Lower leg skin (tissue), 4 donors: Measurements from ENCODE around the gene GLS. TPM values are rescaled to one million over a fixed set of nuclear protein-coding genes. Genes with fewer than 3 reads are reported as not detected.

Experiments used
- DNase-seq, 2 donors: peaks; one replicate each; pipeline ENCODE4 v3.0.0-alpha.2; 2019; ENCODE audit warnings: low spot score in 2 of 2
- H3K4me3 ChIP-seq: fragments of 200-600 bp; sonication (generic); 2 replicates; pipeline ENCODE4 v1.5.1; 2017; ENCODE audit warnings: mild to moderate bottlenecking, low read depth; ENCODE audit not compliant: poor library complexity, severe bottlenecking
- CTCF ChIP-seq, 3 donors: fragments of 450-650 bp; IDR thresholded peaks; one replicate each; pipeline ENCODE4 v1.5.1; 2016; ENCODE audit warnings: antibody characterized with exemption in 3 of 3, mild to moderate bottlenecking in 3 of 3, moderate library complexity in 2 of 3
- POLR2A ChIP-seq, 2 donors: fragments of 450-650 bp; IDR thresholded peaks; one replicate each; pipeline ENCODE4 v1.6.1; 2016 to 2017; ENCODE audit warnings: antibody characterized with exemption in 2 of 2, mild to moderate bottlenecking in 1 of 2, moderate library complexity in 1 of 2
- WGBS, 2 donors: methylation state at CpG; one replicate each; pipeline ENCODE4 v1.1.5; 2018; 5-methylcytosine and 5-hydroxymethylcytosine counted together
- intact Hi-C: fragments of 100-400 bp; cut with DNase I; formaldehyde crosslinking; loops from one replicate; pipeline ENCODE4 v1.15.0; 2023; ENCODE audit warnings: low total_unique reads
- total RNA-seq, 4 donors: library from RNA; depleted of rRNA; stranded (reverse); fragments of >200 nt; gene quantifications; one replicate each; pipeline ENCODE4 v1.1.0, GENCODE V29; 2016

Gene GLS
- total RNA-seq, 4 donors from 2014 or later = 55.3 to 86.2 (median 67.6) TPM

GRCh38 chr2:190853531-190854383 lies 26.9 kb upstream of the GLS start:
- intact Hi-C loops = no loop called here
- 33 to 40% methylated on average over 2 of the region's 2 CpGs for WGBS, 2 donors

DNA sequence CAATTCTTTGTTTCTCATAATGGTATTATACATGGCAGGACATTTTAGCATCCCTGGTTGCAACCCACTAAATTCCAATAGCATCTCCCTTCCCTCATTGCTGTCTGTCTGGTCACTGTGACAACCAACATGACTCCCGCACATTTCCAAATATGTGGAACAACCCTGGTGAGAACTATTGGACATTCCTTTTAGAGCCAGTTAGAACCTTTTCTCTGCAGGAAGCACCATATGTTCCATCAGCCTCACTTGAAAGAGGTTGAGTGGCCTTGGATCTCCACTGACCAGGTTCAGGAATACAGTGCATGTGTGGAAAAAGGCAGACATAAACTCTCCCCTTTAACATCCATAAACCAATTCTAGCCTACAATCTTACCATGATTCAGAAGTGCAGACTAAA lies 25.9 kb upstream of the GLS start:
- no peak overlapping the region for H3K4me3 ChIP-seq
- WGBS, 2 donors = 96 to 97% methylated on average over 1 of the region's 1 CpG
- intact Hi-C loops = no loop called here
- TF ChIP-seq CTCF (IDR thresholded peaks at IDR 0.05) (no peak), POLR2A (IDR thresholded peaks at IDR 0.05) (no peak)
- DNase-seq = no peak

More at GRCh38 chr2:190853531-190854383, 26.9 kb upstream of the GLS start:
- DNase-seq = no peak
- H3K4me3 ChIP-seq = no peak overlapping the region
- TF ChIP-seq CTCF (IDR thresholded peaks at IDR 0.05) (no peak), POLR2A (IDR thresholded peaks at IDR 0.05) (no peak)

DNA sequence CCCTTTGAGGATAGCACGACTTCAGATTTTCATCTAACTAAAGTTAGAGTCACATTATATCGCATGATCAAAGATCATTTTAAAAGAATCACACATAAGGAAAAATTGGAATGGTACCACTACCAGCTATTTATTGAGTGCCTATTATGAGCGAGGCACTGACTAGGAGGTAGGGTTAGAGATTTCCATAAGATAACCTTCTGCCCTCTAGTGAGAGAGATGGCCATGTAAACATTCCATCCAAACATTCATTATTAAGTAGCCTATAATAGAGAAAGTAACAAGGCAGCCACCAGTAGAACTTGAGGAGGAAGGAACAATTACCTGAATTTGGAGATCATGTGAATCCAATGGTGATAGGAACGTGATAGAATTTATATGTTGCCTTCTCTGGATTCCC lies 25.4 kb upstream of the GLS start:
- intact Hi-C loops = no loop called here
- WGBS, 2 donors = 93 to 96% methylated on average over 4 of the region's 4 CpGs
- DNase-seq = no peak
- no peak overlapping the region for H3K4me3 ChIP-seq
- TF ChIP-seq POLR2A (IDR thresholded peaks at IDR 0.05) (no peak), CTCF (IDR thresholded peaks at IDR 0.05) (no peak)

DNA sequence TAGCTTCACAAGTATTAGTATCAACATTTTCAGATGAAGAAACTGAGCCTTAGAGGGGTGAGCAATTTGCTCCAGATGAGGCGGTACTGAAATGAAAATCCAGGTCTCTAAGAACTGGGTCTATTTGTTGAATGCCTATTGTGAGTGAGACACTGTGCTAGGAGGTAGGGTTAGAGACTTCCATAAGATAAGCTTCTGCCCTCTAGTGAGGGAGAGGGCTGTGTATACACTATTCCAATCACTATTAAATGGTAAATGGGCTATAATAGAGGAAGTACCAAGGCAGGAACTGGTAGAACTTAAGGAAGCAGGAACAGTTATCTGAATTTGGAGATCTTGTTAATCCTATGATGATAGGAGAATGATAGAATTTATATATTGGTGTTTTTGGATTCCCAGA lies 23.6 kb upstream of the GLS start:
- WGBS, 2 donors = 97 to 100% methylated on average over 1 of the region's 1 CpG
- no peak overlapping the region for H3K4me3 ChIP-seq

GRCh38 chr2:190858817-190859216 lies 21.8 kb upstream of the GLS start:
- intact Hi-C loops = no loop called here
- no peak for DNase-seq
- no peak for TF ChIP-seq POLR2A (IDR thresholded peaks at IDR 0.05)
- TF ChIP-seq CTCF (IDR thresholded peaks at IDR 0.05) = no peak
- 76 to 77% methylated on average over 6 of the region's 6 CpGs for WGBS, 2 donors
- no peak overlapping the region for H3K4me3 ChIP-seq

More for the DNA sequence above, 23.6 kb upstream of the GLS start:
- no peak for DNase-seq
- intact Hi-C loops = no loop called here
- TF ChIP-seq POLR2A (IDR thresholded peaks at IDR 0.05) = no peak
- no peak for TF ChIP-seq CTCF (IDR thresholded peaks at IDR 0.05)
